Measurements from ENCODE around the gene PITX2. TPM values are rescaled to one million over a fixed set of nuclear protein-coding genes. Genes with fewer than 3 reads are reported as not detected.

PITX2 gene
- total RNA-seq, 4 donors from 2014 or later, result not detected

GRCh38 chr4:110666030-110666429 lies 43.2 kb upstream of the PITX2 start:
- 79 to 80% methylated on average over 3 of the region's 3 CpGs for WGBS, 2 donors
- DNase-seq, result no peak
- intact Hi-C loops (cut with DNase I), result no loop called here

GRCh38 chr4:110663738-110664444 lies 41.0 kb upstream of the PITX2 start:
- no peak for TF ChIP-seq CTCF (IDR thresholded peaks at IDR 0.05)
- no peak for TF ChIP-seq POLR2A (IDR thresholded peaks at IDR 0.05)
- Histone ChIP-seq H3K9me3 (no peaks in the 10 kb centered on the region), H3K4me1 (no peaks in the 10 kb centered on the region), H3K36me3 (no peaks in the 10 kb centered on the region), H3K4me3 (replicated peaks in 1 of 3) (no peak overlapping the region), H3K27ac (no peak overlapping the region), H3K27me3 (no peaks in the 10 kb centered on the region)
- 37 to 44% methylated on average over 2 of the region's 2 CpGs for WGBS, 2 donors
- intact Hi-C loops (cut with DNase I), result no loop called here
- DNase-seq, result no peak

More at GRCh38 chr4:110666030-110666429, 43.2 kb upstream of the PITX2 start:
- TF ChIP-seq CTCF (IDR thresholded peaks at IDR 0.05) (no peak), POLR2A (IDR thresholded peaks at IDR 0.05) (no peak)
- H3K9me3 ChIP-seq, result no peaks in the 10 kb centered on the region
- H3K27ac ChIP-seq, result no peak overlapping the region
- H3K27me3 ChIP-seq, result no peaks in the 10 kb centered on the region
- no peaks in the 10 kb centered on the region for H3K36me3 ChIP-seq
- no peaks in the 10 kb centered on the region for H3K4me1 ChIP-seq
- H3K4me3 ChIP-seq (replicated peaks in 1 of 3), result no peak overlapping the region

DNA sequence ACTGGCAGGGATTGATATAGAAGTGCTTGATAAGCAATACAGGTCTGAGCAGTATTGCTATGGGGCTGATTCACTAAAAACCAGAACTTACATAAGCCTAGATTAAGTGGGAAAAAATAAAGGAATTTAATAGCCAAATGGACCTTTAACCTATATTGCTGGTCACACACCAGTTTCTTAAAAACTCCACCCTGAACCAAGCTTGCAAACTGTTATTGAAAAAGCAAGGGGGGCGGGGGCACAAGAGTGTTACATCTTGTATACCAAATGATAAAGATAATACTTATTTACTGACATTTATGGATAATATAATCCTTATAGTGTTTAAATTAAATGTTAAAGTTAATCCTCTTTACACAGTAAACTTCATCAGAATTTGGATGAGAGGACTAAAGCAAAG lies 40.3 kb upstream of the PITX2 start:
- Histone ChIP-seq H3K4me1 (no peaks in the 10 kb centered on the region), H3K27ac (no peak overlapping the region), H3K9me3 (no peaks in the 10 kb centered on the region), H3K27me3 (no peaks in the 10 kb centered on the region), H3K4me3 (replicated peaks in 1 of 3) (no peak overlapping the region), H3K36me3 (no peaks in the 10 kb centered on the region)
- intact Hi-C loops (cut with DNase I), result no loop called here
- no peak for DNase-seq
- TF ChIP-seq POLR2A (IDR thresholded peaks at IDR 0.05), result no peak
- TF ChIP-seq CTCF (IDR thresholded peaks at IDR 0.05), result no peak
- 86 to 87% methylated on average over 1 of the region's 1 CpG for WGBS, 2 donors

DNA sequence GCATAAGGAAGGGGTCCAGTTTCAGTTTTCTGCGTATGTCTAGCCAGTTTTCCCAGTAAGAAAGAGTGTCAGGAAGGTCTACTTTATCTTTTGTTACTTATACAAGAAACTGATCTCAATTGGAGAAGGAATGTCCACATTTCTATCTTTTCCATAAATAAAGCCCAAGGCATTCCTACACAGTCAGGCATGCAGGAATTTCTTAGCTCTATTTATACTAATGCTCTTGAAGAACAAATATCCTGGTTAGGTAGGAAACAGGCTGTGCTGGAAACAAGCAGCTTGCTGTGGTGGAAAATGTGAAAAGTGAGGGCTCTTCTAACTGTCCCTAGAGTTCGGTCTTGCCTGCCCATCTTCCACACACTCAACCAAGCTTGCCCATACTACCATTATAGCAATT lies 37.9 kb upstream of the PITX2 start:
- Histone ChIP-seq H3K27ac (no peak overlapping the region), H3K36me3 (no peaks in the 10 kb centered on the region), H3K9me3 (no peaks in the 10 kb centered on the region), H3K4me3 (replicated peaks in 1 of 3) (no peak overlapping the region), H3K4me1 (no peaks in the 10 kb centered on the region), H3K27me3 (no peaks in the 10 kb centered on the region)
- no peak for TF ChIP-seq POLR2A (IDR thresholded peaks at IDR 0.05)
- TF ChIP-seq CTCF (IDR thresholded peaks at IDR 0.05), result no peak
- no peak for DNase-seq
- 81 to 84% methylated on average over 2 of the region's 2 CpGs for WGBS, 2 donors
- intact Hi-C loops (cut with DNase I), result no loop called here

DNA sequence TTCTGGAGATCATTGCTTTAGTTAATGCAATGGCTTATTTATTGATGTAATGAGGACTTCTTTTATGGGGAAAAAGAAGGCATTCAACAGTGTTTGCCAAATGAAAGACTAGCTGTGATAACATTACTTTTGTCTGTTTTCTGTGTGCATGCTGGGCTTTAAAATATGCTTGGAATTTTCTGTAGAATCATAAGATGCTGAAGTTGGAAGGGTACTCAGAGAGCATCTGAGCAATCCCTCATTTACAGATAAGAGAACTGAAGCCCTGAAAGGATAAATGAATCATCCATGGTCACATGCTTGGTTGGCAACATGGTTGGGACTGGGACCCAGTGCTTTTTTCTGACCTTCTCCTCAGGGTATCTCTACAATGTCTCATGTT lies 31.4 kb upstream of the PITX2 start:
- TF ChIP-seq POLR2A (IDR thresholded peaks at IDR 0.05), result no peak
- TF ChIP-seq CTCF (IDR thresholded peaks at IDR 0.05), result no peak
- intact Hi-C loops (cut with DNase I), result no loop called here
- H3K27ac ChIP-seq, result no peak overlapping the region
- no peaks in the 10 kb centered on the region for H3K4me1 ChIP-seq
- no peaks in the 10 kb centered on the region for H3K36me3 ChIP-seq
- no peaks in the 10 kb centered on the region for H3K9me3 ChIP-seq
- H3K4me3 ChIP-seq (replicated peaks in 1 of 3), result no peak overlapping the region
- DNase-seq, result no peak
- H3K27me3 ChIP-seq, result no peaks in the 10 kb centered on the region

Data from thyroid gland (tissue), 4 donors.